Measurements from ENCODE around the gene NRDC.
"Not testable (repeated sequence)": the region's sequence is repeated elsewhere in the genome, so short reads cannot be mapped to it uniquely, and the experiment has no call there.

The NRDC gene

GRCh38 chr1:51877434-51878307, 856 bp downstream of the NRDC start:
- Histone ChIP-seq H3K9me3 (ENCODE audit: control insufficient read depth in 1 of 2, low read length in 2 of 2) (no peaks in the 10 kb centered on the region), H3K36me3 (ENCODE audit: control insufficient read depth in 1 of 2, insufficient read depth in 2 of 2, low read length in 2 of 2) (peaks cover 0 to 17% of the 10 kb centered on the region in 2 donors), H3K27ac (ENCODE audit: low read length) (peak overlapping the region; percentile 99), H3K27me3 (ENCODE audit: low read depth, low read length) (no peaks in the 10 kb centered on the region), H3K4me3 (ENCODE audit: low read depth in 1 of 2, low read length in 2 of 2) (peak overlapping the region; percentile 97 to 99), H3K4me1 (ENCODE audit: control insufficient read depth in 1 of 2, insufficient read depth in 2 of 2, low read length in 2 of 2) (peaks cover 4 to 19% of the 10 kb centered on the region in 2 donors)

- Histone ChIP-seq H3K36me3 (ENCODE audit: control insufficient read depth in 1 of 2, insufficient read depth in 2 of 2, low read length in 2 of 2) (peaks cover 0 to 17% of the 10 kb centered on the region in 2 donors), H3K4me3 (ENCODE audit: low read depth in 1 of 2, low read length in 2 of 2) (peak overlapping the region in 1 of 2 donors; percentile 17), H3K4me1 (ENCODE audit: control insufficient read depth in 1 of 2, insufficient read depth in 2 of 2, low read length in 2 of 2) (peaks cover 4 to 19% of the 10 kb centered on the region in 2 donors), H3K27me3 (ENCODE audit: low read depth, low read length) (no peaks in the 10 kb centered on the region), H3K27ac (ENCODE audit: low read length) (no peak overlapping the region), H3K9me3 (ENCODE audit: control insufficient read depth in 1 of 2, low read length in 2 of 2) (no peaks in the 10 kb centered on the region)
These were observed 2.7 kb downstream of the NRDC start for GRCh38 chr1:51875836-51876235.

GRCh38 chr1:51875291-51875772, 3.2 kb downstream of the NRDC start:
- Histone ChIP-seq H3K4me1 (ENCODE audit: control insufficient read depth in 1 of 2, insufficient read depth in 2 of 2, low read length in 2 of 2) (peaks cover 4 to 19% of the 10 kb centered on the region in 2 donors), H3K27ac (ENCODE audit: low read length) (no peak overlapping the region), H3K27me3 (ENCODE audit: low read depth, low read length) (no peaks in the 10 kb centered on the region), H3K9me3 (ENCODE audit: control insufficient read depth in 1 of 2, low read length in 2 of 2) (no peaks in the 10 kb centered on the region), H3K4me3 (ENCODE audit: low read depth in 1 of 2, low read length in 2 of 2) (peak overlapping the region in 1 of 2 donors; percentile 17), H3K36me3 (ENCODE audit: control insufficient read depth in 1 of 2, insufficient read depth in 2 of 2, low read length in 2 of 2) (peaks cover 0 to 17% of the 10 kb centered on the region in 2 donors)

- peaks cover 4 to 19% of the 10 kb centered on the region in 2 donors for H3K4me1 ChIP-seq (ENCODE audit: control insufficient read depth in 1 of 2, insufficient read depth in 2 of 2, low read length in 2 of 2)
- not testable (repeated sequence) for H3K27me3 ChIP-seq (ENCODE audit: low read depth, low read length); H3K27ac ChIP-seq (ENCODE audit: low read length); H3K36me3 ChIP-seq (ENCODE audit: control insufficient read depth in 1 of 2, insufficient read depth in 2 of 2, low read length in 2 of 2); H3K9me3 ChIP-seq (ENCODE audit: control insufficient read depth in 1 of 2, low read length in 2 of 2); H3K4me3 ChIP-seq (ENCODE audit: low read depth in 1 of 2, low read length in 2 of 2)
These were observed 5.3 kb downstream of the NRDC start for GRCh38 chr1:51873270-51873669.

GRCh38 chr1:51871351-51871975, 7.1 kb downstream of the NRDC start:
- Histone ChIP-seq H3K9me3 (ENCODE audit: control insufficient read depth in 1 of 2, low read length in 2 of 2) (no peaks in the 10 kb centered on the region), H3K4me3 (ENCODE audit: low read depth in 1 of 2, low read length in 2 of 2) (no peak overlapping the region), H3K36me3 (ENCODE audit: control insufficient read depth in 1 of 2, insufficient read depth in 2 of 2, low read length in 2 of 2) (peaks cover 0 to 5% of the 10 kb centered on the region in 2 donors), H3K4me1 (ENCODE audit: control insufficient read depth in 1 of 2, insufficient read depth in 2 of 2, low read length in 2 of 2) (peaks cover 0 to 13% of the 10 kb centered on the region in 2 donors), H3K27ac (ENCODE audit: low read length) (no peak overlapping the region), H3K27me3 (ENCODE audit: low read depth, low read length) (no peaks in the 10 kb centered on the region)

- no peaks in the 10 kb centered on the region for H3K27me3 ChIP-seq (ENCODE audit: low read depth, low read length)
- peaks cover 0 to 8% of the 10 kb centered on the region in 2 donors for H3K4me1 ChIP-seq (ENCODE audit: control insufficient read depth in 1 of 2, insufficient read depth in 2 of 2, low read length in 2 of 2)
- peaks cover 0 to 5% of the 10 kb centered on the region in 2 donors for H3K36me3 ChIP-seq (ENCODE audit: control insufficient read depth in 1 of 2, insufficient read depth in 2 of 2, low read length in 2 of 2)
- H3K4me3 ChIP-seq (ENCODE audit: low read depth in 1 of 2, low read length in 2 of 2), result no peak overlapping the region
- no peaks in the 10 kb centered on the region for H3K9me3 ChIP-seq (ENCODE audit: control insufficient read depth in 1 of 2, low read length in 2 of 2)
- no peak overlapping the region for H3K27ac ChIP-seq (ENCODE audit: low read length)
These were observed 7.8 kb downstream of the NRDC start for GRCh38 chr1:51870603-51871350.

GRCh38 chr1:51867479-51868232, 10.9 kb downstream of the NRDC start:
- peaks cover 0 to 4% of the 10 kb centered on the region in 2 donors for H3K4me1 ChIP-seq (ENCODE audit: control insufficient read depth in 1 of 2, insufficient read depth in 2 of 2, low read length in 2 of 2)

GRCh38 chr1:51863384-51863783, 15.1 kb downstream of the NRDC start:
- Histone ChIP-seq H3K9me3 (ENCODE audit: control insufficient read depth in 1 of 2, low read length in 2 of 2) (no peaks in the 10 kb centered on the region), H3K4me3 (ENCODE audit: low read depth in 1 of 2, low read length in 2 of 2) (no peak overlapping the region)

More at GRCh38 chr1:51867479-51868232, 10.9 kb downstream of the NRDC start:
- no peaks in the 10 kb centered on the region for H3K27me3 ChIP-seq (ENCODE audit: low read depth, low read length)
- no peaks in the 10 kb centered on the region for H3K9me3 ChIP-seq (ENCODE audit: control insufficient read depth in 1 of 2, low read length in 2 of 2)
- no peaks in the 10 kb centered on the region for H3K36me3 ChIP-seq (ENCODE audit: control insufficient read depth in 1 of 2, insufficient read depth in 2 of 2, low read length in 2 of 2)
- H3K27ac ChIP-seq (ENCODE audit: low read length), result no peak overlapping the region
- no peak overlapping the region for H3K4me3 ChIP-seq (ENCODE audit: low read depth in 1 of 2, low read length in 2 of 2)

GRCh38 chr1:51861669-51862068, 16.9 kb downstream of the NRDC start:
- Histone ChIP-seq H3K27ac (ENCODE audit: low read length) (no peak overlapping the region), H3K36me3 (ENCODE audit: control insufficient read depth in 1 of 2, insufficient read depth in 2 of 2, low read length in 2 of 2) (no peaks in the 10 kb centered on the region), H3K9me3 (ENCODE audit: control insufficient read depth in 1 of 2, low read length in 2 of 2) (no peaks in the 10 kb centered on the region), H3K27me3 (ENCODE audit: low read depth, low read length) (no peaks in the 10 kb centered on the region), H3K4me3 (ENCODE audit: low read depth in 1 of 2, low read length in 2 of 2) (no peak overlapping the region), H3K4me1 (ENCODE audit: control insufficient read depth in 1 of 2, insufficient read depth in 2 of 2, low read length in 2 of 2) (no peaks in the 10 kb centered on the region)

More at GRCh38 chr1:51863384-51863783, 15.1 kb downstream of the NRDC start:
- Histone ChIP-seq H3K27me3 (ENCODE audit: low read depth, low read length) (no peaks in the 10 kb centered on the region), H3K4me1 (ENCODE audit: control insufficient read depth in 1 of 2, insufficient read depth in 2 of 2, low read length in 2 of 2) (peaks cover 0 to 4% of the 10 kb centered on the region in 2 donors), H3K27ac (ENCODE audit: low read length) (no peak overlapping the region), H3K36me3 (ENCODE audit: control insufficient read depth in 1 of 2, insufficient read depth in 2 of 2, low read length in 2 of 2) (no peaks in the 10 kb centered on the region)

GRCh38 chr1:51859735-51860134, 18.8 kb downstream of the NRDC start:
- Histone ChIP-seq H3K4me1 (ENCODE audit: control insufficient read depth in 1 of 2, insufficient read depth in 2 of 2, low read length in 2 of 2) (no peaks in the 10 kb centered on the region), H3K27ac (ENCODE audit: low read length) (no peak overlapping the region)

More at GRCh38 chr1:51859735-51860134, 18.8 kb downstream of the NRDC start:
- peaks cover under 1 to 11% of the 10 kb centered on the region in 2 donors for H3K36me3 ChIP-seq (ENCODE audit: control insufficient read depth in 1 of 2, insufficient read depth in 2 of 2, low read length in 2 of 2)
- no peaks in the 10 kb centered on the region for H3K9me3 ChIP-seq (ENCODE audit: control insufficient read depth in 1 of 2, low read length in 2 of 2)
- H3K4me3 ChIP-seq (ENCODE audit: low read depth in 1 of 2, low read length in 2 of 2), result no peak overlapping the region
- H3K27me3 ChIP-seq (ENCODE audit: low read depth, low read length), result no peaks in the 10 kb centered on the region

All from muscle layer of duodenum (tissue), 2 donors.